Suprapubic skin (tissue), 3 donors: ENCODE results near the gene GPC4.

Experiments used
- POLR2AphosphoS5 ChIP-seq, 3 donors: sonication (generic); formaldehyde crosslinking; IDR thresholded peaks; one replicate each; pipeline ENCODE4 v1.6.1; 2017; ENCODE audit warnings: antibody characterized with exemption in 3 of 3
- TF ChIP-seq, protein P1 (sequence below), 2 donors: fragments of 200-600 bp in 1 of 2; fragments of 450-650 bp in 1 of 2; sonication (generic) in 1 of 2; IDR thresholded peaks; one replicate each; pipeline ENCODE4 v1.5.1; 2016 to 2019; ENCODE audit warnings: antibody characterized with exemption in 2 of 2, mild to moderate bottlenecking in 1 of 2, moderate library complexity in 1 of 2

DNA sequence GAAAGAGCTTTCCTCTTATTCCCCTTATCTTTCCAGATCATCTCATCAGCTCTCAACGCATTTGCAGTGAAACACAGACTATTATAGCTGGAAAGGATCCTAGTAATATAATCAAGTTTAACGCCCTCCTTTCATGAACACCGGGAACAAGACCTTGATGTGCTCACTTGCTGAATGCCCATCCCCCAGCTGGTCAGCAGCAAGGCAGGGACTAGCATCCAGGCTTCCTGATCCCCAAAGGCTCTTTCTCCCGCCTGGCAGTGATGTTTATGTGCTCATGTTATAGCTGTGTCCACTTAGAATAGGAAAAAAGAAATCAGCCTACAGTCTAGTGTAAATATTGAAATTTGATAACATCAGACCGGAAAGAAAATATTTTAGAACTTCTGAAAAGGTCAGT is 24.6 kb downstream of the GPC4 start:
- TF ChIP-seq, protein P1, sequence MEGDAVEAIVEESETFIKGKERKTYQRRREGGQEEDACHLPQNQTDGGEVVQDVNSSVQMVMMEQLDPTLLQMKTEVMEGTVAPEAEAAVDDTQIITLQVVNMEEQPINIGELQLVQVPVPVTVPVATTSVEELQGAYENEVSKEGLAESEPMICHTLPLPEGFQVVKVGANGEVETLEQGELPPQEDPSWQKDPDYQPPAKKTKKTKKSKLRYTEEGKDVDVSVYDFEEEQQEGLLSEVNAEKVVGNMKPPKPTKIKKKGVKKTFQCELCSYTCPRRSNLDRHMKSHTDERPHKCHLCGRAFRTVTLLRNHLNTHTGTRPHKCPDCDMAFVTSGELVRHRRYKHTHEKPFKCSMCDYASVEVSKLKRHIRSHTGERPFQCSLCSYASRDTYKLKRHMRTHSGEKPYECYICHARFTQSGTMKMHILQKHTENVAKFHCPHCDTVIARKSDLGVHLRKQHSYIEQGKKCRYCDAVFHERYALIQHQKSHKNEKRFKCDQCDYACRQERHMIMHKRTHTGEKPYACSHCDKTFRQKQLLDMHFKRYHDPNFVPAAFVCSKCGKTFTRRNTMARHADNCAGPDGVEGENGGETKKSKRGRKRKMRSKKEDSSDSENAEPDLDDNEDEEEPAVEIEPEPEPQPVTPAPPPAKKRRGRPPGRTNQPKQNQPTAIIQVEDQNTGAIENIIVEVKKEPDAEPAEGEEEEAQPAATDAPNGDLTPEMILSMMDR (IDR thresholded peaks at IDR 0.05) = no peak
- TF ChIP-seq POLR2AphosphoS5 (IDR thresholded peaks at IDR 0.05) = no peak
